HEK293 (cell line): Measurements from ENCODE around the gene IMMP2L.

ENCODE experiments used
- MEIS1 ChIP-seq: sonication (generic); formaldehyde crosslinking; IDR thresholded peaks from 2 replicates; pipeline ENCODE4 v1.8.1; 2022; ENCODE audit warnings: missing genetic modification reagents, mild to moderate bottlenecking, borderline replicate concordance
- REPIN1 ChIP-seq: fragments of 450-650 bp; formaldehyde crosslinking; IDR thresholded peaks from 2 replicates; pipeline ENCODE4 v1.5.1; 2017; ENCODE audit warnings: missing biosample characterization, missing genetic modification characterization, low read depth
- ZBTB1 ChIP-seq: fragments of 450-650 bp; formaldehyde crosslinking; IDR thresholded peaks from 2 replicates; pipeline ENCODE4 v1.5.1; 2016; ENCODE audit warnings: missing biosample characterization, missing genetic modification characterization
- ZNF10 ChIP-seq: fragments of 450-650 bp; formaldehyde crosslinking; IDR thresholded peaks from 2 replicates; pipeline ENCODE4 v1.5.1; 2017; ENCODE audit warnings: missing biosample characterization, missing genetic modification characterization
- ZNF292 ChIP-seq: fragments of 450-650 bp; formaldehyde crosslinking; IDR thresholded peaks from 2 replicates; pipeline ENCODE4 v1.5.1; 2016; ENCODE audit warnings: low read depth, missing biosample characterization, missing genetic modification characterization, borderline replicate concordance
- ZNF510 ChIP-seq: fragments of 450-650 bp; formaldehyde crosslinking; IDR thresholded peaks from 2 replicates; pipeline ENCODE4 v1.5.1; 2018; ENCODE audit warnings: mild to moderate bottlenecking, missing genetic modification characterization, missing biosample characterization; ENCODE audit not compliant: insufficient replicate concordance
- ZNF529 ChIP-seq: fragments of 450-650 bp; formaldehyde crosslinking; IDR thresholded peaks from 2 replicates; pipeline ENCODE4 v1.5.1; 2017; ENCODE audit warnings: missing genetic modification characterization, missing biosample characterization; ENCODE audit not compliant: insufficient replicate concordance
- TF ChIP-seq, protein P1 (sequence below): fragments of 450-650 bp; formaldehyde crosslinking; IDR thresholded peaks from 2 replicates; pipeline ENCODE4 v1.5.1; 2017; ENCODE audit warnings: missing biosample characterization, missing genetic modification characterization
- TF ChIP-seq, protein P2 (sequence below): fragments of 450-650 bp; formaldehyde crosslinking; IDR thresholded peaks from 2 replicates; pipeline ENCODE4 v1.5.1; 2016; ENCODE audit warnings: missing biosample characterization, missing genetic modification characterization
- TF ChIP-seq, protein P3 (sequence below): fragments of 450-650 bp; formaldehyde crosslinking; IDR thresholded peaks from 2 replicates; pipeline ENCODE4 v1.5.1; 2016; ENCODE audit warnings: missing biosample characterization, missing genetic modification characterization
- TF ChIP-seq, protein P4 (sequence below): fragments of 450-650 bp; formaldehyde crosslinking; IDR thresholded peaks from 2 replicates; pipeline ENCODE4 v1.5.1; 2017; ENCODE audit warnings: missing biosample characterization, missing genetic modification characterization

DNA sequence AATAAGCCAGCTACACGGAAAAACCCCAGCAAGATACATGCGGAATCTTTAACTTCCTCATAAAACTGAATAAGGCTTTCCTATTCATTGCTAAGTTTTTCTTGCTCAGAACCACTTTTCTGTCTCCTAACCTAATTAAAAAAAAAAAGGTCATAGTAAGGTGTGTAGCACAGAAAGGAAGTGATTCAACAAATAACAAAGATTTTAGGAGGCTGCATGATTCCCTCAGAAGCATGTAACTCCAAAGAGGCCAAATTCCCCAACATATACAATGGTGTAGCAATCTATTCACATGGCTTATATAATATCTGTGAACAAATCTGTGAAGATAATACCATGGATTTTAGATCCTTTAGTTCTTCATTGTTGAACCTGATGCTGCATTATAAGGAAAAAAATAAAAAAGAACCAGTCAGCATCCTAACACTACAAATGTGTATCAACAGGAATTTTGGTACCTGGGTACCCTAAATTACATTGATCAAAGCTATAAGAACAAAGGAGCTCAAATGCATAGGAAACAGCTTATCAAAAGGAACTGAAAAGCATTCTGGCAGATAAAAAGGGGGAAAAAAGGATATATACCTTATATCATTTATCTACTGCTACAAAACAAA is 63.8 kb downstream of the IMMP2L start:
- TF ChIP-seq ZNF510 (tag by site-specific recombination) = no peak
- TF ChIP-seq, protein P1, sequence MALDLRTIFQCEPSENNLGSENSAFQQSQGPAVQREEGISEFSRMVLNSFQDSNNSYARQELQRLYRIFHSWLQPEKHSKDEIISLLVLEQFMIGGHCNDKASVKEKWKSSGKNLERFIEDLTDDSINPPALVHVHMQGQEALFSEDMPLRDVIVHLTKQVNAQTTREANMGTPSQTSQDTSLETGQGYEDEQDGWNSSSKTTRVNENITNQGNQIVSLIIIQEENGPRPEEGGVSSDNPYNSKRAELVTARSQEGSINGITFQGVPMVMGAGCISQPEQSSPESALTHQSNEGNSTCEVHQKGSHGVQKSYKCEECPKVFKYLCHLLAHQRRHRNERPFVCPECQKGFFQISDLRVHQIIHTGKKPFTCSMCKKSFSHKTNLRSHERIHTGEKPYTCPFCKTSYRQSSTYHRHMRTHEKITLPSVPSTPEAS (tag by site-specific recombination) = no peak
- TF ChIP-seq ZNF10 = no peak
- TF ChIP-seq, protein P2, sequence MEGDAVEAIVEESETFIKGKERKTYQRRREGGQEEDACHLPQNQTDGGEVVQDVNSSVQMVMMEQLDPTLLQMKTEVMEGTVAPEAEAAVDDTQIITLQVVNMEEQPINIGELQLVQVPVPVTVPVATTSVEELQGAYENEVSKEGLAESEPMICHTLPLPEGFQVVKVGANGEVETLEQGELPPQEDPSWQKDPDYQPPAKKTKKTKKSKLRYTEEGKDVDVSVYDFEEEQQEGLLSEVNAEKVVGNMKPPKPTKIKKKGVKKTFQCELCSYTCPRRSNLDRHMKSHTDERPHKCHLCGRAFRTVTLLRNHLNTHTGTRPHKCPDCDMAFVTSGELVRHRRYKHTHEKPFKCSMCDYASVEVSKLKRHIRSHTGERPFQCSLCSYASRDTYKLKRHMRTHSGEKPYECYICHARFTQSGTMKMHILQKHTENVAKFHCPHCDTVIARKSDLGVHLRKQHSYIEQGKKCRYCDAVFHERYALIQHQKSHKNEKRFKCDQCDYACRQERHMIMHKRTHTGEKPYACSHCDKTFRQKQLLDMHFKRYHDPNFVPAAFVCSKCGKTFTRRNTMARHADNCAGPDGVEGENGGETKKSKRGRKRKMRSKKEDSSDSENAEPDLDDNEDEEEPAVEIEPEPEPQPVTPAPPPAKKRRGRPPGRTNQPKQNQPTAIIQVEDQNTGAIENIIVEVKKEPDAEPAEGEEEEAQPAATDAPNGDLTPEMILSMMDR (tag by site-specific recombination) = no peak
- TF ChIP-seq MEIS1 (CRISPR knock-in tag) = no peak
- TF ChIP-seq ZNF292 (tag by site-specific recombination) = no peak
- TF ChIP-seq REPIN1 = no peak
- TF ChIP-seq, protein P3, sequence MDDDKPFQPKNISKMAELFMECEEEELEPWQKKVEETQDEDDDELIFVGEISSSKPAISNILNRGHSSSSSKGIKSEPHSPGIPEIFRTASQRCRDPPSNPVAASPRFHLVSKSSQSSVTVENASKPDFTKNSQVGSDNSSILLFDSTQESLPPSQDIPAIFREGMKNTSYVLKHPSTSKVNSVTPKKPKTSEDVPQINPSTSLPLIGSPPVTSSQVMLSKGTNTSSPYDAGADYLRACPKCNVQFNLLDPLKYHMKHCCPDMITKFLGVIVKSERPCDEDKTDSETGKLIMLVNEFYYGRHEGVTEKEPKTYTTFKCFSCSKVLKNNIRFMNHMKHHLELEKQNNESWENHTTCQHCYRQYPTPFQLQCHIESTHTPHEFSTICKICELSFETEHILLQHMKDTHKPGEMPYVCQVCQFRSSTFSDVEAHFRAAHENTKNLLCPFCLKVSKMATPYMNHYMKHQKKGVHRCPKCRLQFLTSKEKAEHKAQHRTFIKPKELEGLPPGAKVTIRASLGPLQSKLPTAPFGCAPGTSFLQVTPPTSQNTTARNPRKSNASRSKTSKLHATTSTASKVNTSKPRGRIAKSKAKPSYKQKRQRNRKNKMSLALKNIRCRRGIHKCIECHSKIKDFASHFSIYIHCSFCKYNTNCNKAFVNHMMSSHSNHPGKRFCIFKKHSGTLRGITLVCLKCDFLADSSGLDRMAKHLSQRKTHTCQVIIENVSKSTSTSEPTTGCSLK (tag by site-specific recombination) = no peak
- TF ChIP-seq, protein P4, sequence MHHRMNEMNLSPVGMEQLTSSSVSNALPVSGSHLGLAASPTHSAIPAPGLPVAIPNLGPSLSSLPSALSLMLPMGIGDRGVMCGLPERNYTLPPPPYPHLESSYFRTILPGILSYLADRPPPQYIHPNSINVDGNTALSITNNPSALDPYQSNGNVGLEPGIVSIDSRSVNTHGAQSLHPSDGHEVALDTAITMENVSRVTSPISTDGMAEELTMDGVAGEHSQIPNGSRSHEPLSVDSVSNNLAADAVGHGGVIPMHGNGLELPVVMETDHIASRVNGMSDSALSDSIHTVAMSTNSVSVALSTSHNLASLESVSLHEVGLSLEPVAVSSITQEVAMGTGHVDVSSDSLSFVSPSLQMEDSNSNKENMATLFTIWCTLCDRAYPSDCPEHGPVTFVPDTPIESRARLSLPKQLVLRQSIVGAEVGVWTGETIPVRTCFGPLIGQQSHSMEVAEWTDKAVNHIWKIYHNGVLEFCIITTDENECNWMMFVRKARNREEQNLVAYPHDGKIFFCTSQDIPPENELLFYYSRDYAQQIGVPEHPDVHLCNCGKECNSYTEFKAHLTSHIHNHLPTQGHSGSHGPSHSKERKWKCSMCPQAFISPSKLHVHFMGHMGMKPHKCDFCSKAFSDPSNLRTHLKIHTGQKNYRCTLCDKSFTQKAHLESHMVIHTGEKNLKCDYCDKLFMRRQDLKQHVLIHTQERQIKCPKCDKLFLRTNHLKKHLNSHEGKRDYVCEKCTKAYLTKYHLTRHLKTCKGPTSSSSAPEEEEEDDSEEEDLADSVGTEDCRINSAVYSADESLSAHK (tag by site-specific recombination) = no peak
- no peak for TF ChIP-seq ZBTB1 (tag by site-specific recombination)
- TF ChIP-seq ZNF529 (tag by site-specific recombination) = no peak
